GM23338 (cell line): Measurements from ENCODE around the gene DHPS.

ENCODE experiments used
- CREB1 ChIP-seq: fragments of 250-450 bp; sonication (Bioruptor Pico); IDR thresholded peaks from 2 replicates; pipeline ENCODE4 v1.5.0; 2020; ENCODE audit warnings: low read depth, mild to moderate bottlenecking, moderate library complexity
- EZH2 ChIP-seq: fragments of 200-600 bp; sonication (generic); IDR thresholded peaks from one replicate; pipeline ENCODE4 v1.8.0; 2017; ENCODE audit warnings: antibody characterized with exemption, mild to moderate bottlenecking, low read depth; ENCODE audit not compliant: unreplicated experiment
- JUNB ChIP-seq: IDR thresholded peaks from one replicate; pipeline ENCODE4 v1.6.1; 2016; ENCODE audit warnings: antibody characterized with exemption; ENCODE audit not compliant: unreplicated experiment
- POLR2AphosphoS5 ChIP-seq: IDR thresholded peaks from 2 replicates; pipeline ENCODE4 v1.6.1; 2016; ENCODE audit warnings: antibody characterized with exemption, low read depth
- ZNF114 ChIP-seq: fragments of 250-450 bp; sonication (Bioruptor Pico); IDR thresholded peaks from 2 replicates; pipeline ENCODE4 v1.5.0; 2020; ENCODE audit warnings: mild to moderate bottlenecking, moderate library complexity
- TF ChIP-seq, protein P1 (sequence below), 2 experiments: fragments of 200-600 bp in 1 of 2; sonication (generic) in 1 of 2; conservative IDR thresholded peaks; 2 replicates each; pipeline versions ENCODE4 v1.5.1 to v1.6.1; 2016 to 2017; ENCODE audit warnings: antibody characterized with exemption in 2 of 2, low read depth in 2 of 2, mild to moderate bottlenecking in 2 of 2, moderate library complexity in 1 of 2

DNA sequence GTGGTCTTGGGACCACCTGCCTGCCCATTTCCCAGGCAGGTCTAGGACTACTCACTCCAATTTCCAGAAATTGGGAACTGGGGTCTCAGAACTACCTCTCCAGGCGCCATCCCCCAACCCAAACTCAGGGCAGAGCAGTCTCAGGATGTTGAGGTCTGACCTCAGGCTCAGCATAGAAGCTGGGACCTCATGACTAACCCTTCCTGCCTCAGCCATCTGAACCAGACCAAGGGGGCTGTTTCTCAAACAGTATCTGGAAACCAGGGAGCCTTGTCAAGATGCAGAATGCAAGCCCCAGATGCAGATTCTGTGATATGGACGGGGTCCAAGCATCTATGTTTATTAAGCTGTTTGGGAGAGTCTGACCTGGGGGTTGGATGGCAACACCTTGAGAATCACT, 13.4 kb upstream of the DHPS start:
- TF ChIP-seq, protein P1, sequence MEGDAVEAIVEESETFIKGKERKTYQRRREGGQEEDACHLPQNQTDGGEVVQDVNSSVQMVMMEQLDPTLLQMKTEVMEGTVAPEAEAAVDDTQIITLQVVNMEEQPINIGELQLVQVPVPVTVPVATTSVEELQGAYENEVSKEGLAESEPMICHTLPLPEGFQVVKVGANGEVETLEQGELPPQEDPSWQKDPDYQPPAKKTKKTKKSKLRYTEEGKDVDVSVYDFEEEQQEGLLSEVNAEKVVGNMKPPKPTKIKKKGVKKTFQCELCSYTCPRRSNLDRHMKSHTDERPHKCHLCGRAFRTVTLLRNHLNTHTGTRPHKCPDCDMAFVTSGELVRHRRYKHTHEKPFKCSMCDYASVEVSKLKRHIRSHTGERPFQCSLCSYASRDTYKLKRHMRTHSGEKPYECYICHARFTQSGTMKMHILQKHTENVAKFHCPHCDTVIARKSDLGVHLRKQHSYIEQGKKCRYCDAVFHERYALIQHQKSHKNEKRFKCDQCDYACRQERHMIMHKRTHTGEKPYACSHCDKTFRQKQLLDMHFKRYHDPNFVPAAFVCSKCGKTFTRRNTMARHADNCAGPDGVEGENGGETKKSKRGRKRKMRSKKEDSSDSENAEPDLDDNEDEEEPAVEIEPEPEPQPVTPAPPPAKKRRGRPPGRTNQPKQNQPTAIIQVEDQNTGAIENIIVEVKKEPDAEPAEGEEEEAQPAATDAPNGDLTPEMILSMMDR (conservative IDR thresholded peaks at IDR 0.05; ENCODE audit: low read depth in 2 of 2): no peak
- TF ChIP-seq EZH2 (no peak), POLR2AphosphoS5 (no peak), JUNB (no peak), ZNF114 (CRISPR knock-in tag) (no peak), CREB1 (no peak)
